ENCODE measurements around the gene MKNK2.

- TF ChIP-seq EP300 (IDR thresholded peaks at IDR 0.05; ENCODE audit: borderline replicate concordance in 1 of 2, low read depth in 1 of 2, low read length in 1 of 2) (no peak), MAX (IDR thresholded peaks at IDR 0.05; ENCODE audit: low read depth) (no peak), SMC3 (IDR thresholded peaks at IDR 0.05; ENCODE audit: low read depth, low read length) (no peak), CHD2 (IDR thresholded peaks at IDR 0.05; ENCODE audit: low read length, partially characterized antibody) (no peak), CTCF (IDR thresholded peaks at IDR 0.05) (no peak), POLR2AphosphoS5 (IDR thresholded peaks at IDR 0.05; ENCODE audit: low read depth, low read length) (no peak), PBX3 (IDR thresholded peaks at IDR 0.05) (no peak), FOXJ3 (CRISPR knock-in tag; IDR thresholded peaks at IDR 0.05) (no peak), EZH2phosphoT487 (IDR thresholded peaks at IDR 0.05; ENCODE audit: borderline replicate concordance, low read depth) (no peak), ELF1 (IDR thresholded peaks at IDR 0.05) (no peak), GABPA (IDR thresholded peaks at IDR 0.05; ENCODE audit: low read depth) (no peak), RCOR1 (IDR thresholded peaks at IDR 0.05; ENCODE audit: low read length) (no peak)
Measured at GRCh38 chr19:2036424-2036823, 14.6 kb downstream of the MKNK2 start.
